Upper lobe of right lung (tissue), 1 donor: ENCODE measurements around the gene TTC19. TPM values are rescaled to one million over a fixed set of nuclear protein-coding genes. Genes with fewer than 3 reads are reported as not detected.
A peak's percentile ranks its signal among the peaks of the same experiment; 100 is the strongest.

Experiments used
- ATAC-seq: fragments of 200-7000 bp; cut with Tn5 transposase; one replicate; pipeline ENCODE4 v1.9.1; 2020; ENCODE audit warnings: mild to moderate bottlenecking, moderate library complexity
- DNase-seq: peaks from one replicate; pipeline ENCODE4 v3.0.0-alpha.2; 2020
- H3K27ac ChIP-seq: fragments of 200-600 bp; one replicate; pipeline ENCODE4 v1.8.0; 2022
- H3K27me3 ChIP-seq: fragments of 200-600 bp; one replicate; pipeline ENCODE4 v1.8.0; 2022; ENCODE audit warnings: mild to moderate bottlenecking
- H3K36me3 ChIP-seq: fragments of 200-600 bp; one replicate; pipeline ENCODE4 v1.8.0; 2022
- H3K4me1 ChIP-seq: fragments of 200-600 bp; one replicate; pipeline ENCODE4 v1.8.0; 2022
- H3K4me3 ChIP-seq: fragments of 200-600 bp; one replicate; pipeline ENCODE4 v1.8.0; 2022; ENCODE audit warnings: mild to moderate bottlenecking
- H3K9me3 ChIP-seq: fragments of 200-600 bp; one replicate; pipeline ENCODE4 v1.8.0; 2022
- intact Hi-C: fragments of 100-400 bp; cut with DNase I; formaldehyde crosslinking; loops from one replicate; pipeline ENCODE4 v1.11.0; 2022
- long read RNA-seq: library from polyadenylated mRNA; unstranded; transcript quantifications from one replicate; pipeline ENCODE4 v2.0.0, GENCODE V29; 2021
- total RNA-seq: library from RNA; stranded (reverse); fragmentation: NEBNext Ultra II Directional; extraction: Animal tissue kit (Norgen Biotek cat#: 25700); gene quantifications from one replicate; pipeline ENCODE4 v1.2.1, GENCODE V29; 2021
- TF ChIP-seq, protein P1 (sequence below): fragments of 200-600 bp; IDR thresholded peaks from one replicate; pipeline ENCODE4 v1.8.0; 2022; ENCODE audit warnings: antibody characterized with exemption
- donor health status: DM: no; HTN: yes; CAD: no; lungs with severe emphysema.

TTC19 gene
- total RNA-seq = 34.9 TPM
- long read RNA-seq, transcript TTC19-201 (10 exons, 3,002 nt) = major isoform, 36 of 62 reads
- long read RNA-seq, partial matches to known transcripts = 7 of 62 reads
- long read RNA-seq, other reads (novel, unspliced or antisense) = 17 of 62 reads

GRCh38 chr17:15999141-15999973, at the start of gene TTC19, which contains the start of gene ZSWIM7:
TSS of gene TTC19 (plus strand) at chr17:15999824. CDS start at chr17:15999849, 25 bp downstream.
TSS of gene ZSWIM7 (minus strand) at chr17:15999704. CDS start at chr17:15999594, 110 bp downstream.
- no peaks in the 10 kb centered on the region for H3K9me3 ChIP-seq
- H3K4me1 ChIP-seq = peaks cover 16% of the 10 kb centered on the region
- peaks cover 31% of the 10 kb centered on the region for H3K36me3 ChIP-seq
- peak within 1 kb of the TSS; percentile 90 for H3K27ac ChIP-seq
- peak within 1 kb of the TSS; percentile 84 for H3K4me3 ChIP-seq
- intact Hi-C loops = no loop called here
- no peaks in the 10 kb centered on the region for H3K27me3 ChIP-seq
- TF ChIP-seq, protein P1, sequence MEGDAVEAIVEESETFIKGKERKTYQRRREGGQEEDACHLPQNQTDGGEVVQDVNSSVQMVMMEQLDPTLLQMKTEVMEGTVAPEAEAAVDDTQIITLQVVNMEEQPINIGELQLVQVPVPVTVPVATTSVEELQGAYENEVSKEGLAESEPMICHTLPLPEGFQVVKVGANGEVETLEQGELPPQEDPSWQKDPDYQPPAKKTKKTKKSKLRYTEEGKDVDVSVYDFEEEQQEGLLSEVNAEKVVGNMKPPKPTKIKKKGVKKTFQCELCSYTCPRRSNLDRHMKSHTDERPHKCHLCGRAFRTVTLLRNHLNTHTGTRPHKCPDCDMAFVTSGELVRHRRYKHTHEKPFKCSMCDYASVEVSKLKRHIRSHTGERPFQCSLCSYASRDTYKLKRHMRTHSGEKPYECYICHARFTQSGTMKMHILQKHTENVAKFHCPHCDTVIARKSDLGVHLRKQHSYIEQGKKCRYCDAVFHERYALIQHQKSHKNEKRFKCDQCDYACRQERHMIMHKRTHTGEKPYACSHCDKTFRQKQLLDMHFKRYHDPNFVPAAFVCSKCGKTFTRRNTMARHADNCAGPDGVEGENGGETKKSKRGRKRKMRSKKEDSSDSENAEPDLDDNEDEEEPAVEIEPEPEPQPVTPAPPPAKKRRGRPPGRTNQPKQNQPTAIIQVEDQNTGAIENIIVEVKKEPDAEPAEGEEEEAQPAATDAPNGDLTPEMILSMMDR = peak; percentile 14
- ATAC-seq = peak; percentile 97
- DNase-seq = peak; percentile 99

DNA sequence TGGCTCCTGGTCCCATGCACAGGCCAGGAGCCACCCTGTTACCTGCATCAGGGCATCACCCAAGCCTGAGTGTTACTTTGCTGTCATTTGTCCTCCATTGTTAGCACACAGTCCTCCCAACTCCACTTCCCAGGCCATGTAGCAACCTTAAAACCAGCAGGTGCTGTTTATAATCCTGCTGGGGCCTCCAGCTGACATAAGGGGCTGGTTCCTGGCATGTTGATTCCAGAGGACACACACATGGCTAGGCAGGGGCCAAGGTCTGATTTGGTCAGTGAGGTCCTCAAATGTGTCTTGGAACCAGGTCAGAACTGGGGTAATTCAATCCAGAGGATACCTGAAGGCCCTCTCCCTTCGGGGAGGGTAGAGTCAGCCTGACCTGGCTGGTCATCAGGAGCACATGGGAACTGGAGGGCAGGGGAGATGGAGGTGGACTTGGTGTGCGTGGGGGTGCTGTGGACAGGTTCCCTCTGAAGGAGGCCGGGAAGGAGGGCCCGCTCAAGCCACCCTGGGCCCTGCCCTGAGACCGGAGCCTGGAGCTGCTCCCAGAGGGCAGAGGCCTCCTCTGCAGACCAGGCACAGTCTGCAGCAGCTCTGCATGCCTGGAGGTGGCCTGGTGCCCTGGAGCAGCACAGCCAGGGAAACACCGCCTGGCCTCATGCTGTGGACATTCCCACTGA, 48.1 kb upstream of the TTC19 start:
- no peaks in the 10 kb centered on the region for H3K27me3 ChIP-seq
- no peaks in the 10 kb centered on the region for H3K4me1 ChIP-seq
- H3K36me3 ChIP-seq = no peaks in the 10 kb centered on the region
- TF ChIP-seq, protein P1 = no peak
- H3K4me3 ChIP-seq = no peak overlapping the region
- DNase-seq (no peak), ATAC-seq (no peak)
- H3K27ac ChIP-seq = no peak overlapping the region
- H3K9me3 ChIP-seq = no peaks in the 10 kb centered on the region
- intact Hi-C loops = no loop called here

DNA sequence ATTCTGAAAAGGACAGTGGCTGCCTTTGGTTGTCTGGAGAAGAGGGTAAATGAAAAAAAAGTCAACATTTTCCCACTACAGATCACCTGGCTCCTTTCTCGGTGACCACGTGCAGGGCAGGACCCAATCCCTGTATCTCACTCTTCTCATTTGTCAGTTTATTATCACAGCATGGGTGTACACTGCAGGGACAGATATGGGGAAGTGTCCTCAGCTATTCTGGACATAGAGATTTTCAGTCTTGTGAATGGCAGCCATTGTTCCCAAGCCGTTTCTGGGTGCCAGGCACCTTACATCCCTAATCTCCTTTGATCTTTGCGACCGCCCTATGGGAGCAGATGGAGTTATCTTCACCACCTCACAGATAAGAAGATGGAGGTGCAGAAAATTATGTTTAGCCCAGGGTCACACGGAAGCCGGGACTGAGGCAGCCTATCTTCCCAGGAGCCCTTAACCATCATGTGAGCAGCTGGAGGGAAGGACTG, 47.5 kb upstream of the TTC19 start:
- TF ChIP-seq, protein P1 = no peak
- no peak for ATAC-seq
- intact Hi-C loops = no loop called here

DNA sequence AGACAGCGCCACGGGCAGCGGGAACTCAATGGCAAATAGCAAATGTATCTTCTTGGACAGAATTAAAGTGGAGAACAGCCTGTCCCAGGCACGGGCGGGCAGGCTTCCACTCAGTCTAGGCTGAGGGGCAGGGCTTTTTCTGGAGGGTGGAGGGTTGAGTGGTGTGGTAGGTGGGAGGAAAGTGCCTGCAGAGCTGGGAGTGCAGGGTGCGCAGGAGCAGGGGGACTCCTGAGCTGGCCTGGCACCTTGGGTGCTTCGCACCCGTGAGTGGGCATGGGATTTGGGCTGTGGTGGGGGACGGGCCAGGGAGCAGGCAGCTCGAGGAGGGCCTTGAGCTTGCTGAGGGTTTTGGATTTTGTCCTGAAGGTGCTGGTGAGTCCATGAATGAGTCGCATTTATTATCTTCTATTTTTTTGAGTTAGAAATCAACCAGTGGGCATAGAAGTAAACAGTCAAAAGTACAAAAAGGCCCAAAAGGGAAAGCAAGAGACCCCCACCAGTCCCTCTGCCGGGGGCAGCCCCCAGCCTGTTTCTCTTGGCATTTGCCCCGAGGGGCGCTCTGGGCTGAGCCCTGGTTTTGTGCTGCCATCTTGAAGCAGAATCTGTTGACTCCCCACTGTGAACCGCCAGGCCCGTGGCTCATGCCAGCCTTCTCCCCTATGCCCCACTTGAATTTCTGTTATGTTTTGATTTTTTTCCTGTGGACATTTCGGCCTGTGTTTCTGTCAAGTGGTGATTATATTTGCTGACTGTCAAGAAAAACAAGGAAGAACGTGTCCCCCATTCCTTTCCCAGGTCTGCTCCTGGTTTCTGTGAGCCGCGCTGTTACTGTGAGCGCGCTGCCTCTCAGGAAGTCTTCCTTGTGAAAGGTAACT, 46.5 kb upstream of the TTC19 start:
- Histone ChIP-seq H3K4me1 (no peaks in the 10 kb centered on the region), H3K9me3 (no peaks in the 10 kb centered on the region), H3K36me3 (no peaks in the 10 kb centered on the region), H3K4me3 (no peak overlapping the region), H3K27me3 (no peaks in the 10 kb centered on the region), H3K27ac (no peak overlapping the region)
- TF ChIP-seq, protein P1 = no peak
- intact Hi-C loops = no loop called here
- DNase-seq (no peak), ATAC-seq (no peak)

More for the DNA sequence above, 47.5 kb upstream of the TTC19 start:
- no peaks in the 10 kb centered on the region for H3K36me3 ChIP-seq
- DNase-seq = no peak
- no peaks in the 10 kb centered on the region for H3K27me3 ChIP-seq
- no peak overlapping the region for H3K27ac ChIP-seq
- no peaks in the 10 kb centered on the region for H3K4me1 ChIP-seq
- no peak overlapping the region for H3K4me3 ChIP-seq
- H3K9me3 ChIP-seq = no peaks in the 10 kb centered on the region

DNA sequence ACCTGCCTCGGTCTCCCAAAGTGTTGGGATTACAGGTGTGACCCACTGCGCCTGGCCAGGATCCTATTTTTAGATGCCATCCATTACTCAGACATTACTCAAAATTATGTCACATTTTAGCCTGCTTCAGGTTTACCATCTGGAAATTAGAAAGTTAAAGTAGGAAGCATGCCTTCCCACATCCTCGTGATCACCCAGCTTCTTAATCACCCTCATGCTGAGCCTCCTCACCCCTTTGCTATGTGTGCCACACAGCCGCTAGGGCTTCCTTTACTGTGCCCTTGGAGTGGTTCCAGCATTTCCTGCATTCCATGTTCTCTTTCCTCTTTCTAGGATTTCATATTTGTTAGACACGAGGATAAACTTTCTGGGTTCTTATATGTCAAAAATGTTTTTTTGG, 45.4 kb upstream of the TTC19 start:
- no peaks in the 10 kb centered on the region for H3K27me3 ChIP-seq
- no peaks in the 10 kb centered on the region for H3K9me3 ChIP-seq
- H3K27ac ChIP-seq = no peak overlapping the region
- DNase-seq = no peak
- TF ChIP-seq, protein P1 = no peak
- H3K4me1 ChIP-seq = peaks cover 7% of the 10 kb centered on the region
- no peak overlapping the region for H3K4me3 ChIP-seq
- ATAC-seq = peak; percentile 66
- H3K36me3 ChIP-seq = no peaks in the 10 kb centered on the region
- intact Hi-C loops = no loop called here
